ENCODE data around the gene RAVER2. TPM values are rescaled to one million over a fixed set of nuclear protein-coding genes. Genes with fewer than 3 reads are reported as not detected.

RAVER2 gene
- polyA plus RNA-seq = 4.9 and 11.6 TPM in 2 replicates

DNA sequence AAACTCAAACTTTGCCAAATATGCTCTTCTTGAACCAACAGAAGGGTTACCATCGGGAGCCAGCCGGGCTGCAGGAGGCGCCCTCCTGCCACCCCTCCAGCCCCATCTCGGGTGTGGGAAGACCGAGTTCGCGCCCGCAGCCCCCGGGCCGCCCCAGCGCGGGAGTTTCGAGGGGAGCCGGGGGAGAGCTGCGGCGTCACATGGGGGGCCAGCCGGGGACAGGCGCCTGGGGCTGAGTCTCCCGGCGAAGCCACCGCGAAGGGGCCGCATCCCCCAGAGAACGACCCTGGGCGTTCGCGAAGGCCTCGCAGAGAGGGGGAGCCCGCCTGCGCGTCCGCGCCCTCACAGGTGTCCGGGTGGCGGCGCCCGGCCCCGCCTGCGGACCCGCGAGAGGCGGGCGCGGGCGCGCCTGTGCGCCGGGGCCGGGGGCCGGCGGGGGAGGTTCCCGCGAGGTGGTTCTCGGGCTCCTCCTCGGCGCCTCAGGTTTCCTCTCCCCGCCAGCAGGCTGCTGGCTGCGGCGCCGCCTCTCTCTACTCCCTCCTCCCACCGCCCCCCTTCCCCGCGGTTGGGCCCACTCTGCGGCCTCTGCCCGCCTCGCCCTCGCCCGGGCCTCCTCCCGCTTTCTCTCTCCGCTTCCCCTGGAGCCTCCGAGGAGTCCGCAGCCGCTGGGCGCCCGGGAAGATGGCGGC lies at the start of gene RAVER2:
Gene RAVER2, plus strand, starts transcription at position 584 of the 689 bp plus-strand sequence. Its CDS starts 98 bp downstream, at position 682.

Other genes with a start within 250 kb of the RAVER2 start
- gene JAK1, start 221.5 kb downstream of the RAVER2 start, polyA plus RNA-seq = 83.6 and 89.0 TPM in 2 replicates